NCI-H1105 (cell line): ENCODE data around the gene IFNGR2.
"Not testable (repeated sequence)": the region's sequence is repeated elsewhere in the genome, so short reads cannot be mapped to it uniquely, and the experiment has no call there.

Source experiments
- DNase-seq: peaks from one replicate; lab custom pipeline; 2025; lab: John Stamatoyannopoulos, UW

The IFNGR2 gene

GRCh38 chr21:33377221-33377920 lies 25.8 kb upstream of the IFNGR2 start:
- DNase-seq: no peak

GRCh38 chr21:33378081-33378480 lies 25.1 kb upstream of the IFNGR2 start:
- DNase-seq: no peak

- not testable (repeated sequence) for DNase-seq
Observed at GRCh38 chr21:33379934-33380333, 23.3 kb upstream of the IFNGR2 start.

GRCh38 chr21:33380483-33380998 lies 22.7 kb upstream of the IFNGR2 start:
- DNase-seq: no peak

GRCh38 chr21:33381381-33381780 lies 21.8 kb upstream of the IFNGR2 start:
- DNase-seq: not testable (repeated sequence)

GRCh38 chr21:33383056-33383888 lies 19.9 kb upstream of the IFNGR2 start:
- DNase-seq: no peak

GRCh38 chr21:33384841-33385331 lies 18.3 kb upstream of the IFNGR2 start:
- no peak for DNase-seq

GRCh38 chr21:33386222-33386784 lies 16.9 kb upstream of the IFNGR2 start:
- DNase-seq: no peak

GRCh38 chr21:33387294-33387693 lies 15.9 kb upstream of the IFNGR2 start:
- DNase-seq: no peak

GRCh38 chr21:33388188-33388587 lies 15.0 kb upstream of the IFNGR2 start:
- no peak for DNase-seq

- DNase-seq: no peak
Observed at GRCh38 chr21:33390479-33390878, 12.7 kb upstream of the IFNGR2 start.

- no peak for DNase-seq
Observed at GRCh38 chr21:33391656-33392055, 11.6 kb upstream of the IFNGR2 start.

GRCh38 chr21:33392284-33392985 lies 10.8 kb upstream of the IFNGR2 start:
- DNase-seq: no peak

GRCh38 chr21:33393348-33393747 lies 9.9 kb upstream of the IFNGR2 start:
- no peak for DNase-seq

GRCh38 chr21:33394260-33394659 lies 9.0 kb upstream of the IFNGR2 start:
- no peak for DNase-seq

GRCh38 chr21:33395891-33396331 lies 7.3 kb upstream of the IFNGR2 start:
- DNase-seq: no peak

- DNase-seq: no peak
Observed at GRCh38 chr21:33396436-33396835, 6.8 kb upstream of the IFNGR2 start.

GRCh38 chr21:33396951-33397350 lies 6.3 kb upstream of the IFNGR2 start:
- DNase-seq: no peak

- no peak for DNase-seq
Observed at GRCh38 chr21:33397717-33398116, 5.5 kb upstream of the IFNGR2 start.

- no peak for DNase-seq
Observed at GRCh38 chr21:33398361-33398760, 4.9 kb upstream of the IFNGR2 start.

GRCh38 chr21:33401630-33401992 lies 1.6 kb upstream of the IFNGR2 start:
- DNase-seq: no peak
